Measurements from ENCODE around the gene ANKRD39.

Gene ANKRD39

GRCh38 chr2:96857667-96858372 is at the start of gene ANKRD39:
Gene ANKRD39 (minus strand): TSS chr2:96858016. CDS start chr2:96857987, 29 bp downstream.
- Mint-ChIP-seq H3K4me1 (peaks cover 56% of the 10 kb centered on the region), H3K9me3 (no peaks in the 10 kb centered on the region), H3K27me3 (no peaks in the 10 kb centered on the region), H3K4me3 (peak within 1 kb of the TSS; percentile 85 to 99), H3K27ac (peak within 1 kb of the TSS; percentile 91 to 98)
- peak; percentile 91 for ATAC-seq
- peak; percentile 99 for DNase-seq

- no peak overlapping the region for H3K4me3 Mint-ChIP-seq
- peak; percentile 7 for ATAC-seq
- no peaks in the 10 kb centered on the region for H3K9me3 Mint-ChIP-seq
- peaks cover 13% of the 10 kb centered on the region for H3K4me1 Mint-ChIP-seq
- no peak for DNase-seq
- H3K27me3 Mint-ChIP-seq, result no peaks in the 10 kb centered on the region
- peak overlapping the region in 1 of 2 donors; percentile 3 for H3K27ac Mint-ChIP-seq
These were observed 48.9 kb upstream of the ANKRD39 start for GRCh38 chr2:96906729-96907114.

- H3K27ac Mint-ChIP-seq, result peak overlapping the region in 1 of 2 donors; percentile 6
- H3K9me3 Mint-ChIP-seq, result no peaks in the 10 kb centered on the region
- ATAC-seq (no peak), DNase-seq (no peak)
- no peaks in the 10 kb centered on the region for H3K27me3 Mint-ChIP-seq
- no peak overlapping the region for H3K4me3 Mint-ChIP-seq
- H3K4me1 Mint-ChIP-seq, result peaks cover 10% of the 10 kb centered on the region
These were observed 46.0 kb upstream of the ANKRD39 start for GRCh38 chr2:96903815-96904214.

- no peaks in the 10 kb centered on the region for H3K9me3 Mint-ChIP-seq
- peaks cover 15% of the 10 kb centered on the region for H3K4me1 Mint-ChIP-seq
- no peaks in the 10 kb centered on the region for H3K27me3 Mint-ChIP-seq
- H3K4me3 Mint-ChIP-seq, result no peak overlapping the region
- DNase-seq, result no peak
- H3K27ac Mint-ChIP-seq, result peak overlapping the region in 1 of 2 donors; percentile 12
- ATAC-seq, result no peak
These were observed 45.5 kb upstream of the ANKRD39 start for GRCh38 chr2:96903318-96903717.

GRCh38 chr2:96900237-96900636 is 42.4 kb upstream of the ANKRD39 start:
- ATAC-seq (no peak), DNase-seq (no peak)
- Mint-ChIP-seq H3K27me3 (no peaks in the 10 kb centered on the region), H3K4me1 (peaks cover 40% of the 10 kb centered on the region), H3K4me3 (no peak overlapping the region), H3K9me3 (no peaks in the 10 kb centered on the region), H3K27ac (peak overlapping the region in 1 of 2 donors; percentile 30)

- Mint-ChIP-seq H3K27me3 (no peaks in the 10 kb centered on the region), H3K9me3 (no peaks in the 10 kb centered on the region), H3K27ac (no peak overlapping the region), H3K4me3 (no peak overlapping the region), H3K4me1 (peaks cover 46% of the 10 kb centered on the region)
- no peak for ATAC-seq
- DNase-seq, result no peak
These were observed 41.6 kb upstream of the ANKRD39 start for GRCh38 chr2:96899413-96899741.

- DNase-seq (no peak), ATAC-seq (no peak)
- Mint-ChIP-seq H3K9me3 (no peaks in the 10 kb centered on the region), H3K4me3 (no peak overlapping the region), H3K27me3 (no peaks in the 10 kb centered on the region), H3K27ac (no peak overlapping the region), H3K4me1 (peaks cover 46% of the 10 kb centered on the region)
These were observed 41.0 kb upstream of the ANKRD39 start for GRCh38 chr2:96898641-96899412.

GRCh38 chr2:96898135-96898505 is 40.3 kb upstream of the ANKRD39 start:
- Mint-ChIP-seq H3K27ac (no peak overlapping the region), H3K27me3 (no peaks in the 10 kb centered on the region), H3K4me3 (no peak overlapping the region), H3K9me3 (no peaks in the 10 kb centered on the region), H3K4me1 (peaks cover 46% of the 10 kb centered on the region)
- no peak for ATAC-seq
- DNase-seq, result no peak

- no peak for DNase-seq
- H3K9me3 Mint-ChIP-seq, result no peaks in the 10 kb centered on the region
- ATAC-seq, result no peak
- no peaks in the 10 kb centered on the region for H3K27me3 Mint-ChIP-seq
- H3K4me1 Mint-ChIP-seq, result peaks cover 50% of the 10 kb centered on the region
- no peak overlapping the region for H3K4me3 Mint-ChIP-seq
- H3K27ac Mint-ChIP-seq, result no peak overlapping the region
These were observed 39.8 kb upstream of the ANKRD39 start for GRCh38 chr2:96897491-96898134.

- DNase-seq (no peak), ATAC-seq (peak; percentile 22)
- Mint-ChIP-seq H3K9me3 (no peaks in the 10 kb centered on the region), H3K4me1 (peaks cover 65% of the 10 kb centered on the region), H3K27ac (no peak overlapping the region), H3K4me3 (no peak overlapping the region), H3K27me3 (no peaks in the 10 kb centered on the region)
These were observed 38.2 kb upstream of the ANKRD39 start for GRCh38 chr2:96895746-96896651.

GRCh38 chr2:96895032-96895745 is 37.4 kb upstream of the ANKRD39 start:
- peak; percentile 6 for ATAC-seq
- Mint-ChIP-seq H3K4me3 (no peak overlapping the region), H3K4me1 (peaks cover 63% of the 10 kb centered on the region), H3K27ac (no peak overlapping the region), H3K9me3 (no peaks in the 10 kb centered on the region), H3K27me3 (no peaks in the 10 kb centered on the region)
- DNase-seq, result no peak

GRCh38 chr2:96894151-96894531 is 36.3 kb upstream of the ANKRD39 start:
- ATAC-seq (peak; percentile 4), DNase-seq (no peak)
- no peaks in the 10 kb centered on the region for H3K9me3 Mint-ChIP-seq
- no peak overlapping the region for H3K4me3 Mint-ChIP-seq
- H3K4me1 Mint-ChIP-seq, result peaks cover 59% of the 10 kb centered on the region
- no peak overlapping the region for H3K27ac Mint-ChIP-seq
- no peaks in the 10 kb centered on the region for H3K27me3 Mint-ChIP-seq

- no peaks in the 10 kb centered on the region for H3K27me3 Mint-ChIP-seq
- no peak for DNase-seq
- H3K4me3 Mint-ChIP-seq, result no peak overlapping the region
- H3K4me1 Mint-ChIP-seq, result peaks cover 54% of the 10 kb centered on the region
- H3K9me3 Mint-ChIP-seq, result no peaks in the 10 kb centered on the region
- no peak overlapping the region for H3K27ac Mint-ChIP-seq
- ATAC-seq, result no peak
These were observed 35.7 kb upstream of the ANKRD39 start for GRCh38 chr2:96893289-96894150.
